Gastroesophageal sphincter (tissue), 4 donors: ENCODE measurements around the gene MT1M. TPM values are rescaled to one million over a fixed set of nuclear protein-coding genes. Genes with fewer than 3 reads are reported as not detected.

ENCODE experiments used
- ATAC-seq: fragments of 150-250 bp; one replicate; pipeline ENCODE4 v1.9.1; 2016; ENCODE audit warnings: mild to moderate bottlenecking, moderate library complexity
- H3K27ac ChIP-seq, 4 donors: fragments of 200-600 bp; sonication (generic) in 3 of 4; 1 replicate in 3 of 4; 2 replicates in 1 of 4; pipeline ENCODE4 v1.5.1; 2016 to 2019
- H3K27me3 ChIP-seq: fragments of 200-600 bp; sonication (generic); one replicate; pipeline ENCODE4 v1.5.1; 2019
- H3K36me3 ChIP-seq, 2 donors: fragments of 200-600 bp; sonication (generic); one replicate each; pipeline ENCODE4 v1.5.1; 2019; ENCODE audit warnings: control low read depth in 1 of 2
- H3K4me1 ChIP-seq, 3 donors: fragments of 200-600 bp; sonication (generic); 1 replicate in 2 of 3; 2 replicates in 1 of 3; pipeline ENCODE4 v1.5.1; 2016 to 2019; ENCODE audit warnings: control low read depth in 2 of 3
- H3K4me3 ChIP-seq, 2 donors: fragments of 200-600 bp; sonication (generic); one replicate each; pipeline ENCODE4 v1.5.1; 2019; ENCODE audit warnings: mild to moderate bottlenecking in 1 of 2, moderate library complexity in 1 of 2
- H3K9me3 ChIP-seq, 3 donors: fragments of 200-600 bp; sonication (generic); one replicate each; pipeline ENCODE4 v1.5.1; 2017 to 2019; ENCODE audit warnings: control low read depth in 2 of 3
- EP300 ChIP-seq: sonication (generic); formaldehyde crosslinking; IDR thresholded peaks from one replicate; pipeline ENCODE4 v1.6.1; 2017; ENCODE audit warnings: antibody characterized with exemption, mild to moderate bottlenecking
- POLR2A ChIP-seq, 2 donors: fragments of 450-650 bp; IDR thresholded peaks; one replicate each; pipeline ENCODE4 v1.6.1; 2017; ENCODE audit warnings: antibody characterized with exemption in 2 of 2, mild to moderate bottlenecking in 2 of 2, moderate library complexity in 1 of 2
- POLR2AphosphoS5 ChIP-seq: sonication (generic); formaldehyde crosslinking; IDR thresholded peaks from one replicate; pipeline ENCODE4 v1.6.1; 2017; ENCODE audit warnings: antibody characterized with exemption
- WGBS, 2 donors: methylation state at CpG; one replicate each; pipeline ENCODE4 v1.1.5; 2018; ENCODE audit warnings: low coverage in 1 of 2; 5-methylcytosine and 5-hydroxymethylcytosine counted together
- total RNA-seq, 4 donors: library from RNA; depleted of rRNA; stranded (reverse); fragments of >200 nt; gene quantifications; one replicate each; pipeline ENCODE4 v1.1.0, GENCODE V29; 2016
- TF ChIP-seq, protein P1 (sequence below), 4 experiments: fragments of 200-600 bp in 2 of 4; fragments of 450-650 bp in 2 of 4; sonication (generic) in 1 of 4; IDR thresholded peaks; one replicate each; pipeline ENCODE4 v1.5.1; 2017 to 2019; ENCODE audit warnings: antibody characterized with exemption in 4 of 4, mild to moderate bottlenecking in 2 of 4, moderate library complexity in 2 of 4

MT1M gene
- total RNA-seq, 4 donors from 2014 or later, result 2.6 to 36.9 (median 6.9) TPM

DNA sequence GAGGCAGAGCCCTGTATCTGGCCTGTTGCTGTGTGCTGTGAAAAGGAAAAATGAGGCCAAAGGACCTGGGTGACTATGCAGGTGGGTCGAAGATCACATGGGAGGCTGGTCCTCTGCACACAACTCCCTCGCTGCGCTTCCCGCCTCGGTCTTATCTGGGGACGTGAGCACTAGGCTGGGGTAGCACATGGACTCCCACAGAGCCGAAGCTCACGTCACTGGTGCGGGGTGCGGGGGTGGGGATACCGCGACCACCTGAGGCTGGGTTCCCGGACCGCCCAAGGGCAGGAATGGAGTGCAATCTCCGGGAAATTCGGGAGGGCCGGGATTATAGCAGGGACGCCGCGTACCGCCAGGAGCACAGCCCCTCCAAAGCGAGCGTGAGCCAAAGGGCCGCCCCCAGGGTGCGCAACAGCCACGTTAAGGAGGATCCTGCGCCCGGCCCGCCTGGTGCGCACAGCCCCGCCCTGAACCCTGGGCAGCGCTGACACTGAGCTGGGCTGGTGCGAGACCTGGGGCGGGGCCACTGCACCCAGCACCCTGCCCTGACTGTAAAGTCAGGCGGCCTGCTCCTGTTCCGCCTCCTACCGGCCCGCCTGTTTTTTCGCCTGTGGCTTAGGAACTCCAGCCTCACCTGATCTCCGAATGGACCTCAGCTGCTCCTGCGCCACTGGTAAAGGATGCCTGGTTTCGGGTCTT is 10.8 kb downstream of the MT1M start:
- 80% methylated on average over 1 of the region's 42 CpGs; no CpG with 5 or more reads in 1 of the 2 donors for WGBS, 2 donors
- TF ChIP-seq POLR2A (IDR thresholded peaks at IDR 0.05) (no peak), POLR2AphosphoS5 (peak; percentile 66)
- TF ChIP-seq, protein P1, sequence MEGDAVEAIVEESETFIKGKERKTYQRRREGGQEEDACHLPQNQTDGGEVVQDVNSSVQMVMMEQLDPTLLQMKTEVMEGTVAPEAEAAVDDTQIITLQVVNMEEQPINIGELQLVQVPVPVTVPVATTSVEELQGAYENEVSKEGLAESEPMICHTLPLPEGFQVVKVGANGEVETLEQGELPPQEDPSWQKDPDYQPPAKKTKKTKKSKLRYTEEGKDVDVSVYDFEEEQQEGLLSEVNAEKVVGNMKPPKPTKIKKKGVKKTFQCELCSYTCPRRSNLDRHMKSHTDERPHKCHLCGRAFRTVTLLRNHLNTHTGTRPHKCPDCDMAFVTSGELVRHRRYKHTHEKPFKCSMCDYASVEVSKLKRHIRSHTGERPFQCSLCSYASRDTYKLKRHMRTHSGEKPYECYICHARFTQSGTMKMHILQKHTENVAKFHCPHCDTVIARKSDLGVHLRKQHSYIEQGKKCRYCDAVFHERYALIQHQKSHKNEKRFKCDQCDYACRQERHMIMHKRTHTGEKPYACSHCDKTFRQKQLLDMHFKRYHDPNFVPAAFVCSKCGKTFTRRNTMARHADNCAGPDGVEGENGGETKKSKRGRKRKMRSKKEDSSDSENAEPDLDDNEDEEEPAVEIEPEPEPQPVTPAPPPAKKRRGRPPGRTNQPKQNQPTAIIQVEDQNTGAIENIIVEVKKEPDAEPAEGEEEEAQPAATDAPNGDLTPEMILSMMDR (IDR thresholded peaks at IDR 0.05), result peak in 3 of 4 experiments; percentile 39 to 67 (median 45)
- Histone ChIP-seq H3K36me3 (no peaks in the 10 kb centered on the region), H3K9me3 (no peaks in the 10 kb centered on the region), H3K4me3 (peak overlapping the region; percentile 32 to 45), H3K27ac (peak overlapping the region in 3 of 4 donors; percentile 53 to 61 (median 58)), H3K27me3 (peaks cover 91% of the 10 kb centered on the region), H3K4me1 (peaks cover 0 to 30% (median 17%) of the 10 kb centered on the region in 3 donors)
- peak; percentile 90 for ATAC-seq

DNA sequence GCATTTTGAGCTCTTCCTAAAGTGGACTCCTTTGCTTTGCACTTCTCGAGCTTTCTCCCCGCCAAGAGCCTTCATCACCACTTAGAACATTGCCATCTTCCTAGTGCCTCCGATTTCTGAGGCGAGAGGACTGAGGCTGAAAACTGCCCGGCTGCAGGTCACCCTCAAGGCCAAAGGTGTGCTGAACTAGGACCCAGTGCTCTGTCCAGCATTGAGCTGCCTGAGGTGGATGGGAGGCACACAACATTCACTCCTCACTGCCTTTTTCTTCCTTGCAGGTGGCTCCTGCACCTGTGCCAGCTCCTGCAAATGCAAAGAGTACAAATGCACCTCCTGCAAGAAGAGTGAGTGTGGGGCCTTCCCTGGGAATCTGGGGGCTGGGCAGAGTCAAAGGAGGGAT is 11.4 kb downstream of the MT1M start:
- H3K4me1 ChIP-seq, result peaks cover 0 to 24% (median 11%) of the 10 kb centered on the region in 3 donors
- TF ChIP-seq POLR2A (IDR thresholded peaks at IDR 0.05) (no peak), POLR2AphosphoS5 (no peak), EP300 (no peak)
- TF ChIP-seq, protein P1 (IDR thresholded peaks at IDR 0.05), result no peak
- no peaks in the 10 kb centered on the region for H3K9me3 ChIP-seq
- 60% methylated on average over 1 of the region's 5 CpGs; no CpG with 5 or more reads in 1 of the 2 donors for WGBS, 2 donors
- H3K27me3 ChIP-seq, result peaks cover 91% of the 10 kb centered on the region
- H3K4me3 ChIP-seq, result peak overlapping the region in 1 of 2 donors; percentile 45
- peak overlapping the region in 1 of 4 donors; percentile 61 for H3K27ac ChIP-seq
- no peaks in the 10 kb centered on the region for H3K36me3 ChIP-seq
- no peak for ATAC-seq

DNA sequence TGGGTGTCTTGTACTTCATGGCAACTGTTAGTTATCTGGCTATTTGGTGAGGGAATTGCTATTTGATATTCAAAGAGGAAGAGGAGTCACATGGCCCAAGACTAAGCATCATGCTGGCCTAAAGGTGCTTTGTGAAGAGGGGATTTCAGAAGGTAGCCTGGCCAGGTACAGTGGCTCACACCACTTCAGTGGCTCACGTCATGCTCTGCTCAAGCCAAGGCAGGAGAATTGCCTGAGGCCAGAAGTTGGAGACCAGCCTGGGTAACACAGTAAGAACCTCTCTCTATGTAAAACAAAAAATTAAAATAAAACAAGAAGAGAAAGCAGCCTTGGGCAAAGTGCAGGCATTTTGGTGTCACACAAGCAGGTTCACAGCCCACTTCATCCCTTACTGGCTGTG is 12.9 kb downstream of the MT1M start:
- Histone ChIP-seq H3K27ac (no peak overlapping the region), H3K9me3 (no peaks in the 10 kb centered on the region), H3K36me3 (no peaks in the 10 kb centered on the region), H3K27me3 (peaks cover 89% of the 10 kb centered on the region), H3K4me3 (no peak overlapping the region), H3K4me1 (peaks cover 0 to 18% (median 10%) of the 10 kb centered on the region in 3 donors)
- TF ChIP-seq, protein P1 (IDR thresholded peaks at IDR 0.05), result no peak
- TF ChIP-seq POLR2AphosphoS5 (no peak), EP300 (no peak), POLR2A (IDR thresholded peaks at IDR 0.05) (no peak)
- 100% methylated on average over 1 of the region's 1 CpG; no CpG with 5 or more reads in 1 of the 2 donors for WGBS, 2 donors
- ATAC-seq, result no peak

DNA sequence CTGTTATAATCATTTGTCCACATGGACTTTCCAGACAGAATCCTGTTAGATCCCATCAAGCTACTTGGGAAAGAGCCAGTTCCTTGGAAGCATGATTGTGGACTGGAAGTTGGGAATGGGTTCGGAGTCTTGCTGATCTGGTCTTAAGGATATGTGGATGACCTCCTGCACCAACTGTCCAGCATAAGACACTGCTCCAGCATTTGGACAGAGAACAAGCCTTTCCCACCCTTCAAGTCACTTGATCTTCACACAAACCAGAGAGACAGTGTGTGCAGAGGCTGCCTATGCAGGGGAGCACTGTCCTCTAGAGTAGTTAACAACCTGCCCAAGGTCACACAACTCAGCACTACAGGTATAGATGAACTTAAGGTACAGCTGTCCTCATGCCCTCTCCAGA is 13.4 kb downstream of the MT1M start:
- H3K4me3 ChIP-seq, result no peak overlapping the region
- no peak for TF ChIP-seq POLR2A (IDR thresholded peaks at IDR 0.05)
- TF ChIP-seq, protein P1 (IDR thresholded peaks at IDR 0.05), result no peak
- no peak for TF ChIP-seq POLR2AphosphoS5
- TF ChIP-seq EP300, result no peak
- peaks cover 0 to 18% (median 10%) of the 10 kb centered on the region in 3 donors for H3K4me1 ChIP-seq
- H3K9me3 ChIP-seq, result no peaks in the 10 kb centered on the region
- H3K27ac ChIP-seq, result no peak overlapping the region
- ATAC-seq, result no peak
- WGBS, 2 donors, result 0% methylated on average over 1 of the region's 1 CpG
- peaks cover 86% of the 10 kb centered on the region for H3K27me3 ChIP-seq
- no peaks in the 10 kb centered on the region for H3K36me3 ChIP-seq
